OCI-LY3 (cell line): ENCODE measurements around the gene EIF6.

Source experiments
- H2AFZ ChIP-seq: fragments of 200-600, 300-600 bp; shearing (Covaris generic); 2 replicates; pipeline ENCODE4 v1.6.0; 2014; ENCODE audit warnings: antibody characterized with exemption, low read depth, low read length
- H3K27ac ChIP-seq: fragments of 200-600, 300-600 bp; sonication (generic); 2 replicates; pipeline ENCODE4 v1.5.1; 2014; ENCODE audit warnings: mild to moderate bottlenecking, low read length, moderate library complexity, mixed read lengths
- H3K27me3 ChIP-seq: fragments of 200-600, 300-600 bp; sonication (generic); 2 replicates; pipeline ENCODE4 v1.6.1; 2014; ENCODE audit warnings: low read depth, low read length, mixed read lengths
- H3K36me3 ChIP-seq: fragments of 200-600, 300-600 bp; sonication (generic); replicated peaks from 2 replicates; pipeline ENCODE3; 2014; ENCODE audit warnings: low read depth, low read length, mixed read lengths
- H3K4me1 ChIP-seq: fragments of 300-600, 200-600 bp; sonication (generic); 2 replicates; pipeline ENCODE4 v1.6.1; 2014; ENCODE audit warnings: low read length, mixed read lengths
- H3K4me2 ChIP-seq: fragments of 200-600, 300-600 bp; sonication (generic); 2 replicates; pipeline ENCODE4 v1.6.1; 2014; ENCODE audit warnings: low read length, mixed read lengths
- H3K4me3 ChIP-seq: fragments of 300-600, 200-600 bp; sonication (generic); 2 replicates; pipeline ENCODE4 v1.5.1; 2014; ENCODE audit warnings: antibody characterized with exemption, mild to moderate bottlenecking, low read length, moderate library complexity
- H3K79me2 ChIP-seq: fragments of 300-600, 200-600 bp; shearing (Covaris generic); 2 replicates; pipeline ENCODE4 v1.6.1; 2014; ENCODE audit warnings: mild to moderate bottlenecking, low read length, mixed read lengths
- H3K9ac ChIP-seq: fragments of 300-600, 200-600 bp; shearing (Covaris generic); 2 replicates; pipeline ENCODE4 v1.6.0; 2014; ENCODE audit warnings: mild to moderate bottlenecking, low read length, moderate library complexity
- H3K9me3 ChIP-seq: fragments of 200-600, 300-600 bp; shearing (Covaris generic); 2 replicates; pipeline ENCODE4 v1.6.1; 2014; ENCODE audit warnings: low read length, mixed read lengths; ENCODE audit not compliant: insufficient read depth
- H4K20me1 ChIP-seq: fragments of 200-600, 300-600 bp; sonication (generic); 2 replicates; pipeline ENCODE4 v1.6.1; 2016; ENCODE audit warnings: low read length, mixed read lengths; ENCODE audit not compliant: insufficient read depth
- EZH2phosphoT487 ChIP-seq: fragments of 200-600 bp; shearing (Covaris generic); IDR thresholded peaks from 2 replicates; pipeline ENCODE4 v1.6.1; 2018; ENCODE audit warnings: antibody characterized with exemption, mixed run types, low read depth
- TF ChIP-seq, protein P1 (sequence below): fragments of 200-600, 300-600 bp; sonication (generic); IDR thresholded peaks from 2 replicates; pipeline ENCODE4 v1.5.1; 2014; ENCODE audit warnings: antibody characterized with exemption, low read length, low read depth

EIF6 gene

GRCh38 chr20:35252037-35252461 is 32.5 kb downstream of the EIF6 start:
- Histone ChIP-seq H3K4me1 (0 out of 2 replicates have a peak, but pooled peaks cover 3% of the 10 kb centered on the region), H3K4me2 (no peak overlapping the region), H3K4me3 (no peak overlapping the region), H3K79me2 (no peaks in the 10 kb centered on the region), H2AFZ (no peak overlapping the region), H3K27me3 (peaks cover under 1% of the 10 kb centered on the region; the same call in 1 of the 2 replicates), H3K9me3 (no peaks in the 10 kb centered on the region), H3K27ac (no peak overlapping the region), H3K36me3 (no peaks in the 10 kb centered on the region), H3K9ac (no peak overlapping the region), H4K20me1 (no peaks in the 10 kb centered on the region)
- TF ChIP-seq, protein P1, sequence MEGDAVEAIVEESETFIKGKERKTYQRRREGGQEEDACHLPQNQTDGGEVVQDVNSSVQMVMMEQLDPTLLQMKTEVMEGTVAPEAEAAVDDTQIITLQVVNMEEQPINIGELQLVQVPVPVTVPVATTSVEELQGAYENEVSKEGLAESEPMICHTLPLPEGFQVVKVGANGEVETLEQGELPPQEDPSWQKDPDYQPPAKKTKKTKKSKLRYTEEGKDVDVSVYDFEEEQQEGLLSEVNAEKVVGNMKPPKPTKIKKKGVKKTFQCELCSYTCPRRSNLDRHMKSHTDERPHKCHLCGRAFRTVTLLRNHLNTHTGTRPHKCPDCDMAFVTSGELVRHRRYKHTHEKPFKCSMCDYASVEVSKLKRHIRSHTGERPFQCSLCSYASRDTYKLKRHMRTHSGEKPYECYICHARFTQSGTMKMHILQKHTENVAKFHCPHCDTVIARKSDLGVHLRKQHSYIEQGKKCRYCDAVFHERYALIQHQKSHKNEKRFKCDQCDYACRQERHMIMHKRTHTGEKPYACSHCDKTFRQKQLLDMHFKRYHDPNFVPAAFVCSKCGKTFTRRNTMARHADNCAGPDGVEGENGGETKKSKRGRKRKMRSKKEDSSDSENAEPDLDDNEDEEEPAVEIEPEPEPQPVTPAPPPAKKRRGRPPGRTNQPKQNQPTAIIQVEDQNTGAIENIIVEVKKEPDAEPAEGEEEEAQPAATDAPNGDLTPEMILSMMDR: no peak
- no peak for TF ChIP-seq EZH2phosphoT487

DNA sequence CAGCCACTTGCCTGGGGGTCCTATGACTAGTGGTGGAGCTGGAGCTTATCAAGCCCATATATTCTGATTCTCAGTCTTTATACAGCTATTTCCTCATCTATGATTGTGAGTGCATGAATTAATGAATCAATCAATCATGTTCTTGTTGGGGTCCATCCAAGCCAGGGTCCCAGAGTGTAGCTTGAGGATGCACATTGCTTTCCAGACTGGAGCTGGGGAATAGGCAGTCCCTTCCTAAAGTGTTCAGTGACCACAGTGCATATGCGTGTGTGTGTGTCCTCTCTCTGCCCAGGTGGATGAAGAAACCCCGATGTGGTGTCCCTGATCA is 33.0 kb downstream of the EIF6 start:
- Histone ChIP-seq H3K4me1 (0 out of 2 replicates have a peak, but pooled peaks cover 3% of the 10 kb centered on the region), H3K36me3 (no peaks in the 10 kb centered on the region), H3K27ac (no peak overlapping the region), H4K20me1 (no peaks in the 10 kb centered on the region), H3K79me2 (no peaks in the 10 kb centered on the region), H3K4me2 (no peak overlapping the region), H3K9ac (no peak overlapping the region), H3K4me3 (no peak overlapping the region), H3K9me3 (no peaks in the 10 kb centered on the region), H3K27me3 (peaks cover 4% of the 10 kb centered on the region; the same call in 1 of the 2 replicates), H2AFZ (no peak overlapping the region)
- TF ChIP-seq, protein P1: no peak
- TF ChIP-seq EZH2phosphoT487: no peak

DNA sequence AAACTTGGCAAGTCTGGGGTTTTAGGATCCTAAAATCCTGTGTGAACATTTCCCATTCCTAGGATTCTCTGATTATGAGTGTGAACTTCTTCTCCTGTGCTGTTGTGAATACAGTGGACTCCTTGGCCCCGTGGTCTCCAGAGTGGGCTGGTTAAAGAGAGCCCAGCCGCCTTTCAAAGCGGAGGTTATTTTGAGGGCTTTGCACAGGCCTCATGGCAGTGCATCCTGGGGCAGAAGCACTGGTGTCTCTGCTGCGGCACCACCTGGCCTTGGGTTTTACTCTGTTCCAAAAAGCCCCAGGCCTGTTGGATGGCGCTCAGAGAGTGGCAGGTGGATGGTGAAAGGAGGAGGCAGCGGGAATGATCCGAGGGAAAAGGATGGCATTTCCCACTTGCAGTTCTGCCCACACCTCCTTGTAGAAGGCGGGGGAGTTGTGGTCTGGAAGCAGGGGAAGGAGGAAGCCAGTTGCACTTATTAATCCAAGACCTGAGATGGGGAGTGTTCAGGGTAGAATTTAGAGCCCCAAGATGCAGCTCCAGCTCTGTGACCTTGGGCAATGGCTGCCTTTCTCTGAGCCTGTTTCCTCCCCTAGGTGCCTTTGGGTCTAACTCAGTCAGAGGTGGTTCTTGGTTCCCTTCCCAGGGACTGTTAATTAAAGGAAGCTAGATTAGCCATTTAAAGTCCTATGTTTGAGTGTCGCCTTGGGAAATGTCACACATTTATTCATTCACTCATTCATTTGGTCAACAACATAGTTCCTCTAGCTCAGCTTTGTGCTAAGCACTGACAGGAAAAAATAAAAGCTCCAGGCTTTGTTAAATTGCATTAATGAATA is 35.7 kb downstream of the EIF6 start:
- 0 out of 2 replicates have a peak, but pooled peaks cover 3% of the 10 kb centered on the region for H3K4me1 ChIP-seq
- H3K27me3 ChIP-seq: peaks cover 8% of the 10 kb centered on the region; the same call in 1 of the 2 replicates
- no peak overlapping the region for H3K4me2 ChIP-seq
- H4K20me1 ChIP-seq: no peaks in the 10 kb centered on the region
- no peaks in the 10 kb centered on the region for H3K9me3 ChIP-seq
- no peak overlapping the region for H2AFZ ChIP-seq
- H3K4me3 ChIP-seq: no peak overlapping the region
- H3K36me3 ChIP-seq: no peaks in the 10 kb centered on the region
- H3K79me2 ChIP-seq: no peaks in the 10 kb centered on the region
- no peak overlapping the region for H3K9ac ChIP-seq
- TF ChIP-seq EZH2phosphoT487: no peak
- TF ChIP-seq, protein P1: no peak
- no peak overlapping the region for H3K27ac ChIP-seq

DNA sequence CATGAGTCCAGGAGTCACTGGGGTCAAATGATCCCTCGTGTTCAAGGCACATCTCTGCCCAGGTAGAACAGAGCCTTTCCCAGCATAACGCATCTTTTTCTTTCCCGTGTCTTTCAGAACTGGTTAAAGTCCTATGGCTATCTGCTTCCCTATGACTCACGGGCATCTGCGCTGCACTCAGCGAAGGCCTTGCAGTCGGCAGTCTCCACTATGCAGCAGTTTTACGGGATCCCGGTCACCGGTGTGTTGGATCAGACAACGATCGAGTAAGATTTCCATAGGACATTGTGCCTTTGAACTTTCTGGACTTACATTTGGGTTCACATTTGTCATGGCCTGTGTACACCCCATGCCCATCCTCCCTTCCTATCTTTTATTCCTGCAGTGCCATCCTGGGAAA is 37.8 kb downstream of the EIF6 start:
- Histone ChIP-seq H3K9ac (no peak overlapping the region), H2AFZ (no peak overlapping the region), H3K9me3 (no peaks in the 10 kb centered on the region), H4K20me1 (no peaks in the 10 kb centered on the region), H3K79me2 (no peaks in the 10 kb centered on the region), H3K27ac (no peak overlapping the region), H3K4me2 (no peak overlapping the region), H3K4me1 (0 out of 2 replicates have a peak, but pooled peaks cover 3% of the 10 kb centered on the region), H3K4me3 (no peak overlapping the region), H3K27me3 (peaks cover 14% of the 10 kb centered on the region; the same call in 1 of the 2 replicates), H3K36me3 (no peaks in the 10 kb centered on the region)
- no peak for TF ChIP-seq EZH2phosphoT487
- TF ChIP-seq, protein P1: no peak
